CD14-positive monocyte (primary cell): ENCODE data around the gene SERP2. TPM values are rescaled to one million over a fixed set of nuclear protein-coding genes. Genes with fewer than 3 reads are reported as not detected.

ENCODE experiments used
- DNase-seq, 3 donors: peaks; one replicate each; pipeline ENCODE4 v3.0.0-alpha.2; 2011 to 2022
- H2AFZ ChIP-seq: 2 replicates; pipeline ENCODE4 v1.6.0; 2012; ENCODE audit warnings: mild to moderate bottlenecking, low read depth, low read length, inconsistent platforms; ENCODE audit not compliant: insufficient read depth, poor library complexity, severe bottlenecking
- H3K27ac ChIP-seq, 2 donors: 1 replicate in 1 of 2; 2 replicates in 1 of 2; pipeline ENCODE4 v1.5.1; 2012 to 2013; ENCODE audit warnings: low read length in 2 of 2, control low read depth in 1 of 2, inconsistent platforms in 1 of 2, low read depth in 1 of 2, mild to moderate bottlenecking in 1 of 2
- H3K27me3 ChIP-seq, 2 donors: one replicate each; pipeline versions ENCODE4 v1.6.0 to v1.6.1; 2011 to 2013; ENCODE audit warnings: low read length in 2 of 2; ENCODE audit not compliant: control insufficient read depth in 2 of 2, insufficient read depth in 2 of 2
- H3K36me3 ChIP-seq, 2 donors: replicated peaks in 1 of 2; 1 replicate in 1 of 2; 2 replicates in 1 of 2; pipeline versions ENCODE4 v1.5.1 to v1.6.1; 2012 to 2013; ENCODE audit warnings: low read length in 2 of 2, control low read depth in 1 of 2, inconsistent platforms in 1 of 2, mild to moderate bottlenecking in 1 of 2; ENCODE audit not compliant: insufficient read depth in 2 of 2, control insufficient read depth in 1 of 2
- H3K4me1 ChIP-seq, 2 donors: 1 replicate in 1 of 2; 2 replicates in 1 of 2; pipeline versions ENCODE4 v1.5.1 to v1.6.1; 2012 to 2013; ENCODE audit warnings: low read length in 2 of 2, control low read depth in 1 of 2, inconsistent platforms in 1 of 2, mild to moderate bottlenecking in 1 of 2, moderate library complexity in 1 of 2; ENCODE audit not compliant: insufficient read depth in 2 of 2, control insufficient read depth in 1 of 2
- H3K4me2 ChIP-seq: replicated peaks from 2 replicates; pipeline ENCODE3; 2012; ENCODE audit warnings: low read length, moderate library complexity, mild to moderate bottlenecking; ENCODE audit not compliant: poor library complexity, severe bottlenecking; ENCODE audit errors: extremely low read depth
- H3K4me3 ChIP-seq, 3 experiments: fragments of 200-600 bp in 1 of 3; sonication (generic) in 1 of 3; replicated peaks in 1 of 3; 1 replicate in 2 of 3; 2 replicates in 1 of 3; pipeline ENCODE4 v1.5.1; 2011 to 2013; ENCODE audit warnings: low read length in 3 of 3, mild to moderate bottlenecking in 3 of 3, control low read depth in 2 of 3, low read depth in 2 of 3, inconsistent platforms in 1 of 3, moderate library complexity in 1 of 3
- H3K79me2 ChIP-seq: 2 replicates; pipeline ENCODE4 v1.6.0; 2012; ENCODE audit warnings: mild to moderate bottlenecking, control low read depth, inconsistent platforms, low read length, moderate library complexity; ENCODE audit not compliant: insufficient read depth
- H3K9ac ChIP-seq: 2 replicates; pipeline ENCODE4 v1.6.0; 2017; ENCODE audit warnings: low read length, mild to moderate bottlenecking; ENCODE audit not compliant: insufficient read depth, poor library complexity, severe bottlenecking
- H3K9me3 ChIP-seq, 2 donors: replicated peaks in 1 of 2; 1 replicate in 1 of 2; 2 replicates in 1 of 2; pipeline versions ENCODE4 v1.5.1 to v1.6.1; 2012 to 2013; ENCODE audit warnings: low read length in 2 of 2, control low read depth in 1 of 2; ENCODE audit not compliant: control insufficient read depth in 1 of 2, insufficient read depth in 1 of 2
- H4K20me1 ChIP-seq: 2 replicates; pipeline ENCODE4 v1.6.0; 2012; ENCODE audit warnings: mild to moderate bottlenecking, low read length, control low read depth, moderate library complexity; ENCODE audit not compliant: insufficient read depth
- H3K27ac Mint-ChIP-seq, 7 donors: one replicate each; pipeline ENCODE4 v1.8.0; 2020; ENCODE audit warnings: mild to moderate bottlenecking in 7 of 7, mixed read lengths in 7 of 7, moderate library complexity in 6 of 7, inconsistent platforms in 2 of 7
- H3K27me3 Mint-ChIP-seq, 3 donors: one replicate each; pipeline ENCODE4 v1.8.0; 2021 to 2022; ENCODE audit warnings: low read depth in 3 of 3, mild to moderate bottlenecking in 3 of 3, mixed read lengths in 3 of 3, moderate library complexity in 3 of 3, inconsistent platforms in 1 of 3
- H3K36me3 Mint-ChIP-seq, 2 donors: one replicate each; pipeline ENCODE4 v1.8.0; 2020; ENCODE audit warnings: mixed read lengths in 2 of 2, inconsistent platforms in 1 of 2, mild to moderate bottlenecking in 1 of 2
- H3K4me1 Mint-ChIP-seq: one replicate; pipeline ENCODE4 v1.8.0; 2020; ENCODE audit warnings: mild to moderate bottlenecking, mixed read lengths
- H3K4me3 Mint-ChIP-seq, 2 donors: one replicate each; pipeline ENCODE4 v1.8.0; 2020; ENCODE audit warnings: mild to moderate bottlenecking in 2 of 2, mixed read lengths in 2 of 2, moderate library complexity in 1 of 2
- H3K9me3 Mint-ChIP-seq, 7 donors: one replicate each; pipeline ENCODE4 v1.8.0; 2020 to 2022; ENCODE audit warnings: mixed read lengths in 7 of 7, mild to moderate bottlenecking in 6 of 7, moderate library complexity in 6 of 7, inconsistent platforms in 2 of 7
- whole genome bisulfite sequencing: methylation state at CpG from one replicate; pipeline ENCODE4 v1.1.5; 2013; ENCODE audit warnings: missing lambda C conversion rate; ENCODE audit not compliant: insufficient coverage; 5-methylcytosine and 5-hydroxymethylcytosine counted together
- intact Hi-C, 2 donors: fragments of 100-400 bp; cut with micrococcal nuclease; formaldehyde crosslinking; loops; one replicate each; pipeline versions ENCODE4 v1.15.0 to v1.15.1; 2023
- polyA plus RNA-seq, 3 donors: library from polyadenylated mRNA; depleted of rRNA in 1 of 3; unstranded in 2 of 3; stranded (reverse) in 1 of 3; fragments of 300-500 nt in 2 of 3; fragments of >200 nt in 1 of 3; fragmentation: Illumina TruSeq in 2 of 3; gene quantifications; 1 replicate in 2 of 3; 2 replicates in 1 of 3; pipeline ENCODE4 v1.2.3, GENCODE V29; 2012 to 2021
- TF ChIP-seq, protein P1 (sequence below): fragments of 200-600 bp; IDR thresholded peaks from one replicate; pipeline ENCODE4 v1.8.0; 2022; ENCODE audit warnings: antibody characterized with exemption, mild to moderate bottlenecking

SERP2 gene
- polyA plus RNA-seq, 3 donors: not detected

DNA sequence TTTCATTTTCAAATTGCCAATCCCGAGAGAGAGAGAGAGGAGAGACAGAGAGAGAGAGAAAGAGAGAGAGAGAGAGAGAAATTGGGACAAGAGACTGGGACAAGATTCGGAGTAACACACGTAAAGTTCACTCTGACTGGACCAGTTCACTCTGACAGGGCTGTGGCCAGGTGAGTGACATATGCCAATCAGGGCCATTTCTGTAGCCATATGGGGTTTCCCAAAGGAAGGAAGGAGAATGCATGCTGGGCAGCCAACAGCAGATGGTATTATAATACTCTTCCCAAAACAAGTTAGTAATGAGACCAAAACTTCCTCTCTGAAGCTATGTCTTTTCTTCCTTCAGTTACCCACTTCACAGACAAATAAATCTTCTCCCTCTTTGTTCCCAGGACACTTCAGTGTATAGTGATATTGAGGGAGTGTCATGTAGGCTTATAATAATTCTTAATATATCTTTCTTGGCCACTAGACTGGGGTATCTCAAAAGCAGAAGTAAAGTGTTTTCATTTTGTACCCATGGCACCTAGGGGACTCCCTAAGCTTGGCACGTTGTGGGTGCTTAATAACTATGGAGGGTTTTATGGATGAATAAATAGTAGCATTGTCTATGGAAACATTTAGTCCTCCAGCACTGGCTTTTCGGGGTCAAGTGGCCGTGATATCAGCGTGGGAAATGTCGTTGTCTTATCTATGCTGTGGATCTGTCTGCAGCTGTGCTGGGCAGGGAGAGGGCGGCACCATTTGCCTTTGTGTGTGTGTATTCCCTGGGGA lies 51.6 kb downstream of the SERP2 start:
- no peaks in the 10 kb centered on the region for H3K36me3 Mint-ChIP-seq
- H3K79me2 ChIP-seq: no peaks in the 10 kb centered on the region
- H3K27ac Mint-ChIP-seq: no peak overlapping the region
- 63% methylated on average over 6 of the region's 9 CpGs for WGBS
- no peak overlapping the region for H3K4me3 ChIP-seq
- H3K4me2 ChIP-seq: no peak overlapping the region
- no peaks in the 10 kb centered on the region for H3K36me3 ChIP-seq
- H3K9me3 ChIP-seq: no peaks in the 10 kb centered on the region
- no peak overlapping the region for H3K4me3 Mint-ChIP-seq
- H2AFZ ChIP-seq: no peak overlapping the region
- no peaks in the 10 kb centered on the region for H3K4me1 ChIP-seq
- H3K4me1 Mint-ChIP-seq: no peaks in the 10 kb centered on the region
- no peaks in the 10 kb centered on the region for H3K27me3 ChIP-seq
- no peak for DNase-seq
- H3K27me3 Mint-ChIP-seq: peaks cover 0 to 4% (median 3%) of the 10 kb centered on the region in 3 donors
- no peaks in the 10 kb centered on the region for H4K20me1 ChIP-seq
- intact Hi-C loops: no loop called here
- peaks cover 0 to 2% (median 0%) of the 10 kb centered on the region in 7 donors for H3K9me3 Mint-ChIP-seq
- TF ChIP-seq, protein P1, sequence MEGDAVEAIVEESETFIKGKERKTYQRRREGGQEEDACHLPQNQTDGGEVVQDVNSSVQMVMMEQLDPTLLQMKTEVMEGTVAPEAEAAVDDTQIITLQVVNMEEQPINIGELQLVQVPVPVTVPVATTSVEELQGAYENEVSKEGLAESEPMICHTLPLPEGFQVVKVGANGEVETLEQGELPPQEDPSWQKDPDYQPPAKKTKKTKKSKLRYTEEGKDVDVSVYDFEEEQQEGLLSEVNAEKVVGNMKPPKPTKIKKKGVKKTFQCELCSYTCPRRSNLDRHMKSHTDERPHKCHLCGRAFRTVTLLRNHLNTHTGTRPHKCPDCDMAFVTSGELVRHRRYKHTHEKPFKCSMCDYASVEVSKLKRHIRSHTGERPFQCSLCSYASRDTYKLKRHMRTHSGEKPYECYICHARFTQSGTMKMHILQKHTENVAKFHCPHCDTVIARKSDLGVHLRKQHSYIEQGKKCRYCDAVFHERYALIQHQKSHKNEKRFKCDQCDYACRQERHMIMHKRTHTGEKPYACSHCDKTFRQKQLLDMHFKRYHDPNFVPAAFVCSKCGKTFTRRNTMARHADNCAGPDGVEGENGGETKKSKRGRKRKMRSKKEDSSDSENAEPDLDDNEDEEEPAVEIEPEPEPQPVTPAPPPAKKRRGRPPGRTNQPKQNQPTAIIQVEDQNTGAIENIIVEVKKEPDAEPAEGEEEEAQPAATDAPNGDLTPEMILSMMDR: no peak
- H3K9ac ChIP-seq: no peak overlapping the region
- H3K27ac ChIP-seq: no peak overlapping the region

DNA sequence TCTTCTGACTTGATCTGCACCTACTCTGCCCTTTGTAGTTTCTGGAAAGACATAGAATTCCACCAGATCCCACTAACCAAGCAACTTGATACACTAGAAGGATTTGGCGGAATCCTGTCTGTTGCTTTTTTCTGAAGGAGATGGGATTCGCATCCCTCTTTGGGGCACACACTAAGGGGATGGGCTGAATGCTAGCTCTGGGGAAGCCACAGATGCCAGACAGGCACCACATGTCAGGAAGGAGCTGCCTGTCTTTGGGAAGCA lies 52.1 kb downstream of the SERP2 start:
- H3K27me3 Mint-ChIP-seq: peaks cover 0 to 4% (median 3%) of the 10 kb centered on the region in 3 donors
- H3K9me3 Mint-ChIP-seq: peaks cover 0 to 2% (median 0%) of the 10 kb centered on the region in 7 donors
- no peak overlapping the region for H3K4me2 ChIP-seq
- no peaks in the 10 kb centered on the region for H3K4me1 ChIP-seq
- H3K9me3 ChIP-seq: no peaks in the 10 kb centered on the region
- H3K4me1 Mint-ChIP-seq: no peaks in the 10 kb centered on the region
- TF ChIP-seq, protein P1: no peak
- no peak overlapping the region for H3K9ac ChIP-seq
- H3K36me3 Mint-ChIP-seq: no peaks in the 10 kb centered on the region
- H4K20me1 ChIP-seq: no peaks in the 10 kb centered on the region
- H3K27me3 ChIP-seq: no peaks in the 10 kb centered on the region
- no peak for DNase-seq
- no peaks in the 10 kb centered on the region for H3K79me2 ChIP-seq
- no peak overlapping the region for H3K27ac ChIP-seq
- H3K36me3 ChIP-seq: no peaks in the 10 kb centered on the region
- no peak overlapping the region for H2AFZ ChIP-seq
- no peak overlapping the region for H3K27ac Mint-ChIP-seq
- intact Hi-C loops: no loop called here
- H3K4me3 ChIP-seq: no peak overlapping the region
- H3K4me3 Mint-ChIP-seq: no peak overlapping the region
- 100% methylated on average over 2 of the region's 2 CpGs for WGBS
